GM10266 (cell line): ENCODE data around the gene ZNF473.

Source experiments
- DNase-seq: peaks from one replicate; pipeline ENCODE4 v3.0.0; 2012; ENCODE audit errors: extremely low spot score
- TF ChIP-seq, protein P1 (sequence below): IDR thresholded peaks from 2 replicates; pipeline ENCODE4 v1.5.1; 2012; ENCODE audit warnings: mild to moderate bottlenecking, low read depth; ENCODE audit not compliant: control insufficient read depth, insufficient read depth; ENCODE audit errors: missing control alignments

The ZNF473 gene

DNA sequence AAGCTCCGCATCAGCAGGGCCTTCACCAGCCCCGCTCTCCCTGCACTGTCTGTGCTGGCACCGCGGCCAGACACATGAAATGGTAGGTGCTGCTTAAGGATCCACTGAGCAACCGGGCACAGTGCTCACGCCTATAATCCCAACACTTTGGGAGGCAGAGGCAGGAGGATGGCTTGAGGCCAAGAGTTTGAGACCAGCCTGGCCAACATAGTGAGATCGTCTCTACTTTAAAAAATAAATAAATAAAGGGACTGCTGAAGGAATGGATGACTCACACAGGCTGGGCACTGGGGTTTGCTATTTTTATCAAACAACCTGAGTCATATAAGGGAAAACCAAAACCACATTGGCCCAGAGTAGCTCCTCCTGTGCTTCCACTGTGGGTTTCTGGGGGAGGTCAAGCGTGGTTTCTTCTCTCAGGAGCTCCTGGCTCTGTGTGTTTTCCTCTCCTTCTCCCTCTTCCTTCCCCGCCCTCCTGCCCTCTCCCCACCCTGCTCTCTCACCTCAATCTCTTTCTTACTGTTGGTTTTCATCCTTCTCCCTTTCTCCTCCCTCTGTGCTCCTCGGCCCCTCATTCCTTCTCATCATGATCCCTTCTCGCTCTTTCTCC lies 21.9 kb upstream of the ZNF473 start:
- DNase-seq = peak; percentile 57
- TF ChIP-seq, protein P1, sequence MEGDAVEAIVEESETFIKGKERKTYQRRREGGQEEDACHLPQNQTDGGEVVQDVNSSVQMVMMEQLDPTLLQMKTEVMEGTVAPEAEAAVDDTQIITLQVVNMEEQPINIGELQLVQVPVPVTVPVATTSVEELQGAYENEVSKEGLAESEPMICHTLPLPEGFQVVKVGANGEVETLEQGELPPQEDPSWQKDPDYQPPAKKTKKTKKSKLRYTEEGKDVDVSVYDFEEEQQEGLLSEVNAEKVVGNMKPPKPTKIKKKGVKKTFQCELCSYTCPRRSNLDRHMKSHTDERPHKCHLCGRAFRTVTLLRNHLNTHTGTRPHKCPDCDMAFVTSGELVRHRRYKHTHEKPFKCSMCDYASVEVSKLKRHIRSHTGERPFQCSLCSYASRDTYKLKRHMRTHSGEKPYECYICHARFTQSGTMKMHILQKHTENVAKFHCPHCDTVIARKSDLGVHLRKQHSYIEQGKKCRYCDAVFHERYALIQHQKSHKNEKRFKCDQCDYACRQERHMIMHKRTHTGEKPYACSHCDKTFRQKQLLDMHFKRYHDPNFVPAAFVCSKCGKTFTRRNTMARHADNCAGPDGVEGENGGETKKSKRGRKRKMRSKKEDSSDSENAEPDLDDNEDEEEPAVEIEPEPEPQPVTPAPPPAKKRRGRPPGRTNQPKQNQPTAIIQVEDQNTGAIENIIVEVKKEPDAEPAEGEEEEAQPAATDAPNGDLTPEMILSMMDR = no peak

DNA sequence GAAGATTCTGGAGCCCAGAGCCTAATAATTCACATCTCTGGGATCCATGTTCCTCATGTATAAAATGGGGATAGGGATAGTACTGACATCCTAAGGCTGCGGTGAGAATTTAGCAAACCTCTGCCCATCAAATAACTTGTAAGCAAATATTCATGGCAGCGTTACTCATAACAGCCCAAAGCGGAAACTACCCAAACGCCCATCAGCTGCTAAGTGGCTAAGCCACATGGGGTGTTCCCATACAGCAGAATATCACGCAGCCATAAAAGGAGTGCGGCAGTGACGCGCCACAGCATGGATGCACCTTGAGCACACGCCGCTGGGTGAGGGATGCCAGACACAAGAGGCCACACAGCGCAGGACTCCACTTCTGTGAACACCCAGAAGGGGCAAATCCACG lies 20.4 kb upstream of the ZNF473 start:
- TF ChIP-seq, protein P1 = no peak

DNA sequence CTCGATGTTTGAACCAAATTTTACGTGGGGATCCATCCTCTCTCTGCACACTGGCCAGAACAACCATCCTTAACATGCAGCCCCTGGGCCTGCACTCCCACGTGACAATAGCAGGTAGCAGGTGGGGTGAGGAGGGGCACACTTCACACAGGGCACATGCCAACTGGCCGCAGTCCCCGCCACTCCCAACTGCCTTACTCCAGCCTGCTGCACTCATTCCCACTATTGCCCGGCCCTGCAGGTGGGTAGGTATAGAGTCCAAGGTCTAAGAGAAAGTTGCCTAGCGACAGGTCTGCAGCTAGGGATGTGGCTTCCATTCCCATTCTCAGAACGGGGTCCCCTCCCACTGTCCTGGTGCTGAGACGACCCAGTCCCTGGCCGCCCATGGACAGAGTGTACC lies 18.6 kb upstream of the ZNF473 start:
- TF ChIP-seq, protein P1 = no peak
- DNase-seq = no peak

More for the DNA sequence above, 20.4 kb upstream of the ZNF473 start:
- no peak for DNase-seq

- TF ChIP-seq, protein P1 = no peak
- DNase-seq = no peak
Measured at GRCh38 chr19:50007947-50008346, 17.9 kb upstream of the ZNF473 start.

- TF ChIP-seq, protein P1 = peak; percentile 19
- no peak for DNase-seq
Measured at GRCh38 chr19:50008532-50008931, 17.3 kb upstream of the ZNF473 start.

GRCh38 chr19:50016225-50016807 lies 9.5 kb upstream of the ZNF473 start:
- DNase-seq = no peak
- TF ChIP-seq, protein P1 = no peak

DNA sequence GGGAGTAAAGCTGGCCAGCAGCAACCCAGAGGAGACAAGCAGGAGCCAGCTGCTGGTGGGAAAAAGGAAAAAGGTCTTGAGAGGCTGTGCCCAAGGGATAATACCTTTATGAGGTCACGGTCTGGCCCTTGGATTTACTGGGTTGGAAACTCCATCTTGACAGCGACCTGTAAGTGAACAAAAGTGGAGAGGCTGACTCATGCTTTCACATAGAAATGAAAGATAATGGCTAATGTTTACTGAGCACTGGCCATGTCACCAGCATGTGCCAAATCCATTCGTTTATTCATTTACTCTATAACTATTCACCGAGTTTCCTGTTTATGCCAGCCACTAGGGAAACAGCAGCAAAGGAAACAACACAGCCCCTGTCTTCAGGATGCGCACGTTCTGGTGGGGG lies 5.3 kb upstream of the ZNF473 start:
- TF ChIP-seq, protein P1 = no peak
- DNase-seq = no peak
